Right lobe of liver (tissue), 6 donors: ENCODE data around the gene PTPRM. TPM values are rescaled to one million over a fixed set of nuclear protein-coding genes. Genes with fewer than 3 reads are reported as not detected.

Source experiments
- ATAC-seq, 4 donors: fragments of 200-7000 bp; cut with Tn5 transposase; one replicate each; pipeline ENCODE4 v1.9.1; 2020; ENCODE audit warnings: mild to moderate bottlenecking in 4 of 4, moderate library complexity in 4 of 4
- DNase-seq, 3 donors: peaks; one replicate each; pipeline ENCODE4 v3.0.0-alpha.2; 2020
- H3K27ac ChIP-seq, 3 donors: fragments of 200-600 bp; one replicate each; pipeline ENCODE4 v1.8.0; 2022
- H3K27me3 ChIP-seq, 2 donors: fragments of 200-600 bp; one replicate each; pipeline ENCODE4 v1.8.0; 2022
- H3K36me3 ChIP-seq, 4 donors: fragments of 200-600 bp; sonication (generic) in 1 of 4; one replicate each; pipeline versions ENCODE4 v1.5.1 to v1.8.0; 2017 to 2022; ENCODE audit warnings: control low read depth in 1 of 4
- H3K4me1 ChIP-seq, 4 donors: fragments of 200-600 bp; sonication (generic) in 1 of 4; one replicate each; pipeline versions ENCODE4 v1.5.1 to v1.8.0; 2017 to 2022; ENCODE audit warnings: control low read depth in 1 of 4
- H3K4me3 ChIP-seq, 3 donors: fragments of 200-600 bp; one replicate each; pipeline ENCODE4 v1.8.0; 2022
- H3K9me3 ChIP-seq, 4 donors: fragments of 200-600 bp; sonication (generic) in 1 of 4; one replicate each; pipeline versions ENCODE4 v1.5.1 to v1.8.0; 2017 to 2022; ENCODE audit warnings: control low read depth in 1 of 4
- POLR2A ChIP-seq: fragments of 450-650 bp; IDR thresholded peaks from one replicate; pipeline ENCODE4 v1.6.1; 2017; ENCODE audit warnings: antibody characterized with exemption, mild to moderate bottlenecking
- WGBS: methylation state at CpG from one replicate; pipeline ENCODE4 v1.1.6; 2018; ENCODE audit warnings: low coverage, low lambda C conversion rate; ENCODE audit not compliant: insufficient coverage; ENCODE audit errors: missing lambda C conversion rate; 5-methylcytosine and 5-hydroxymethylcytosine counted together
- intact Hi-C, 2 donors: fragments of 100-400 bp; cut with DNase I; formaldehyde crosslinking; loops; one replicate each; pipeline versions ENCODE4 v1.11.2 to v1.14.1; 2022
- total RNA-seq, 6 experiments: library from RNA; depleted of rRNA in 2 of 6; stranded (reverse); fragments of >200 nt in 2 of 6; fragmentation: NEBNext Ultra II Directional in 3 of 6; extraction: Animal tissue kit (Norgen Biotek cat#: 25700) in 3 of 6; gene quantifications; one replicate each; pipeline versions ENCODE4 v1.1.0 to v1.2.4, GENCODE V29; 2016 to 2023
- TF ChIP-seq, protein P1 (sequence below), 4 donors: fragments of 200-600 bp in 3 of 4; fragments of 450-650 bp in 1 of 4; IDR thresholded peaks; one replicate each; pipeline versions ENCODE4 v1.5.1 to v1.8.0; 2016 to 2022; ENCODE audit warnings: antibody characterized with exemption in 4 of 4, mild to moderate bottlenecking in 2 of 4
- donor health status: DM: no; HTN: yes; CAD: no.
- donor health status: DM: no; HTN: no; CAD: no.
- donor health status: DM: no; HTN: no; CAD: no.
- donor health status: DM: no; HTN: yes; CAD: no.
- donor health status: DM: no; HTN: yes; CAD: no.

The PTPRM gene
- total RNA-seq, 6 experiments from 2014 or later: 15.1 to 45.7 (median 26.5) TPM

- whole genome bisulfite sequencing: 74% methylated on average over 2 of the region's 5 CpGs
These were observed 595.7 kb downstream of the PTPRM start for GRCh38 chr18:8162802-8163201.

DNA sequence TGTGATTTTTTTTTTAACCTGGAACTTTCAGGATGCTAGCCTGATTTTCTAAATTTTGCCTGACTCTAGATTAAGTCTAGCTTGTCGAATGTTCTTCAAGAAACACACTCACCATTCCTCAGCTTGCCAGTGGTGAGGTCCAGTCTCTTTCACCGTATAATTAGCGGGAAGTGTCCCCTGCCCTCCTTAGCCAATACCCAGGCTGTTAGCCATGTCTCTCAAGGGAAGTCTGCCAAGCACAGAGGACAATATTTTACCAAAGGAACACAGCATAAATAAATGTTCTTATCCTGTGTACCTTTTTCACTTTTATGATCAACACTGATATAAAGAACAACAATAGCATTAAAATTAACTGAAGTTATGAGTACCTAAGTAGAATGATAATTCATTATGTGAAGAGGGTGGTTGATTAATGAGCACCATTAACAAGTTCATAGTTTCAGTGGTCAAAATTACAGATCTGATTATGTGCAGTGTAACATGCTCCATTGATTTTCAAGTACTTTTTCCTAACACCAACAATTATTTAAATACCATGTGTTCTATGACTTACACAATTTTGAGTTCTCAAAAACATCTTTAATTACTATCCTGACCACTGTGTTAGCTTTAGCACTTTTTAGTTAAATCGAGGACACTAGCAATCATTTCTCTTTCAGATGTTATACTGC lies 596.3 kb downstream of the PTPRM start:
- Histone ChIP-seq H3K4me1 (no peaks in the 10 kb centered on the region), H3K9me3 (no peaks in the 10 kb centered on the region), H3K27me3 (no peaks in the 10 kb centered on the region), H3K36me3 (no peaks in the 10 kb centered on the region), H3K4me3 (no peak overlapping the region), H3K27ac (no peak overlapping the region)
- TF ChIP-seq POLR2A: no peak
- TF ChIP-seq, protein P1, sequence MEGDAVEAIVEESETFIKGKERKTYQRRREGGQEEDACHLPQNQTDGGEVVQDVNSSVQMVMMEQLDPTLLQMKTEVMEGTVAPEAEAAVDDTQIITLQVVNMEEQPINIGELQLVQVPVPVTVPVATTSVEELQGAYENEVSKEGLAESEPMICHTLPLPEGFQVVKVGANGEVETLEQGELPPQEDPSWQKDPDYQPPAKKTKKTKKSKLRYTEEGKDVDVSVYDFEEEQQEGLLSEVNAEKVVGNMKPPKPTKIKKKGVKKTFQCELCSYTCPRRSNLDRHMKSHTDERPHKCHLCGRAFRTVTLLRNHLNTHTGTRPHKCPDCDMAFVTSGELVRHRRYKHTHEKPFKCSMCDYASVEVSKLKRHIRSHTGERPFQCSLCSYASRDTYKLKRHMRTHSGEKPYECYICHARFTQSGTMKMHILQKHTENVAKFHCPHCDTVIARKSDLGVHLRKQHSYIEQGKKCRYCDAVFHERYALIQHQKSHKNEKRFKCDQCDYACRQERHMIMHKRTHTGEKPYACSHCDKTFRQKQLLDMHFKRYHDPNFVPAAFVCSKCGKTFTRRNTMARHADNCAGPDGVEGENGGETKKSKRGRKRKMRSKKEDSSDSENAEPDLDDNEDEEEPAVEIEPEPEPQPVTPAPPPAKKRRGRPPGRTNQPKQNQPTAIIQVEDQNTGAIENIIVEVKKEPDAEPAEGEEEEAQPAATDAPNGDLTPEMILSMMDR (IDR thresholded peaks at IDR 0.05): no peak
- ATAC-seq: peak in 2 of 4 donors; percentile 33 to 40
- 69% methylated on average over 4 of the region's 4 CpGs for WGBS
- DNase-seq: no peak
- intact Hi-C loops: no loop called here

More at GRCh38 chr18:8162802-8163201, 595.7 kb downstream of the PTPRM start:
- intact Hi-C loops: no loop called here
- peak in 2 of 4 donors; percentile 59 to 71 for ATAC-seq
- TF ChIP-seq POLR2A: no peak
- TF ChIP-seq, protein P1 (IDR thresholded peaks at IDR 0.05): no peak
- Histone ChIP-seq H3K4me3 (no peak overlapping the region), H3K27ac (no peak overlapping the region), H3K9me3 (no peaks in the 10 kb centered on the region), H3K36me3 (no peaks in the 10 kb centered on the region), H3K27me3 (no peaks in the 10 kb centered on the region), H3K4me1 (no peaks in the 10 kb centered on the region)
- no peak for DNase-seq

- 92% methylated on average over 3 of the region's 6 CpGs for WGBS
- no peak for ATAC-seq
- H3K4me1 ChIP-seq: no peaks in the 10 kb centered on the region
- intact Hi-C loops: no loop called here
- H3K4me3 ChIP-seq: no peak overlapping the region
- TF ChIP-seq POLR2A: no peak
- TF ChIP-seq, protein P1 (IDR thresholded peaks at IDR 0.05): no peak
- no peak for DNase-seq
- H3K36me3 ChIP-seq: no peaks in the 10 kb centered on the region
- H3K9me3 ChIP-seq: no peaks in the 10 kb centered on the region
- H3K27me3 ChIP-seq: no peaks in the 10 kb centered on the region
- no peak overlapping the region for H3K27ac ChIP-seq
These were observed 598.0 kb downstream of the PTPRM start for GRCh38 chr18:8165095-8165494.

GRCh38 chr18:8167026-8167425 lies 599.9 kb downstream of the PTPRM start:
- intact Hi-C loops: no loop called here
- no peaks in the 10 kb centered on the region for H3K9me3 ChIP-seq
- DNase-seq (no peak), ATAC-seq (no peak)
- TF ChIP-seq, protein P1 (IDR thresholded peaks at IDR 0.05): no peak
- no peak for TF ChIP-seq POLR2A
- no peak overlapping the region for H3K4me3 ChIP-seq
- H3K4me1 ChIP-seq: no peaks in the 10 kb centered on the region
- no peaks in the 10 kb centered on the region for H3K36me3 ChIP-seq
- WGBS: 100% methylated on average over 1 of the region's 2 CpGs
- H3K27ac ChIP-seq: no peak overlapping the region
- H3K27me3 ChIP-seq: no peaks in the 10 kb centered on the region
